Mucosa of rectum (tissue), 2 donors: ENCODE data around the gene CLINT1.
"Not testable (repeated sequence)": the region's sequence is repeated elsewhere in the genome, so short reads cannot be mapped to it uniquely, and the experiment has no call there.

Source experiments
- H3K27ac ChIP-seq, 2 donors: one replicate each; pipeline ENCODE4 v1.7.0; 2013; ENCODE audit warnings: inconsistent platforms in 2 of 2, low read depth in 2 of 2, low read length in 2 of 2
- H3K27me3 ChIP-seq, 2 donors: one replicate each; pipeline ENCODE4 v1.7.0; 2013; ENCODE audit warnings: low read length in 2 of 2; ENCODE audit not compliant: control insufficient read depth in 2 of 2, insufficient read depth in 2 of 2
- H3K36me3 ChIP-seq, 2 donors: one replicate each; pipeline ENCODE4 v1.7.0; 2013; ENCODE audit warnings: low read length in 2 of 2; ENCODE audit not compliant: control insufficient read depth in 2 of 2, insufficient read depth in 2 of 2
- H3K4me1 ChIP-seq, 2 donors: one replicate each; pipeline ENCODE4 v1.7.0; 2013; ENCODE audit warnings: low read length in 2 of 2, mild to moderate bottlenecking in 1 of 2; ENCODE audit not compliant: control insufficient read depth in 2 of 2, insufficient read depth in 2 of 2
- H3K4me3 ChIP-seq, 2 donors: one replicate each; pipeline ENCODE4 v1.7.0; 2013; ENCODE audit warnings: low read length in 2 of 2
- H3K9ac ChIP-seq, 2 donors: one replicate each; pipeline ENCODE4 v1.7.0; 2013; ENCODE audit warnings: low read length in 2 of 2, low read depth in 1 of 2, mild to moderate bottlenecking in 1 of 2
- H3K9me3 ChIP-seq, 2 donors: one replicate each; pipeline ENCODE4 v1.7.0; 2013; ENCODE audit warnings: low read length in 2 of 2; ENCODE audit not compliant: control insufficient read depth in 2 of 2
- donor health status: healthy.
- donor health status: Normal muscosa, but diverticular disease.

Gene CLINT1

GRCh38 chr5:157886796-157887380 lies 27.9 kb upstream of the CLINT1 start:
- H3K9ac ChIP-seq: no peak overlapping the region
- H3K4me3 ChIP-seq: no peak overlapping the region
- H3K9me3 ChIP-seq: no peaks in the 10 kb centered on the region
- H3K27me3 ChIP-seq: no peaks in the 10 kb centered on the region
- no peak overlapping the region for H3K27ac ChIP-seq
- no peaks in the 10 kb centered on the region for H3K36me3 ChIP-seq
- H3K4me1 ChIP-seq: no peaks in the 10 kb centered on the region

- H3K4me1 ChIP-seq, H3K27me3 ChIP-seq, H3K9ac ChIP-seq, H3K27ac ChIP-seq, H3K9me3 ChIP-seq, H3K4me3 ChIP-seq, H3K36me3 ChIP-seq: not testable (repeated sequence)
Measured at GRCh38 chr5:157885051-157885450, 26.1 kb upstream of the CLINT1 start.

- not testable (repeated sequence) for H3K9me3 ChIP-seq, H3K27me3 ChIP-seq, H3K4me1 ChIP-seq
Measured at GRCh38 chr5:157881498-157881897, 22.6 kb upstream of the CLINT1 start.

GRCh38 chr5:157877821-157878220 lies 18.9 kb upstream of the CLINT1 start:
- Histone ChIP-seq H3K4me3 (no peak overlapping the region), H3K9ac (no peak overlapping the region), H3K27me3 (no peaks in the 10 kb centered on the region), H3K36me3 (no peaks in the 10 kb centered on the region), H3K4me1 (no peaks in the 10 kb centered on the region), H3K27ac (no peak overlapping the region), H3K9me3 (no peaks in the 10 kb centered on the region)

More at GRCh38 chr5:157881498-157881897, 22.6 kb upstream of the CLINT1 start:
- not testable (repeated sequence) for H3K27ac ChIP-seq, H3K4me3 ChIP-seq, H3K9ac ChIP-seq, H3K36me3 ChIP-seq

GRCh38 chr5:157874861-157875260 lies 15.9 kb upstream of the CLINT1 start:
- H3K9ac ChIP-seq: no peak overlapping the region

GRCh38 chr5:157870837-157871834 lies 12.2 kb upstream of the CLINT1 start:
- H3K27ac ChIP-seq: no peak overlapping the region
- no peak overlapping the region for H3K4me3 ChIP-seq
- no peaks in the 10 kb centered on the region for H3K27me3 ChIP-seq
- H3K9ac ChIP-seq: no peak overlapping the region
- no peaks in the 10 kb centered on the region for H3K4me1 ChIP-seq
- no peaks in the 10 kb centered on the region for H3K36me3 ChIP-seq
- H3K9me3 ChIP-seq: no peaks in the 10 kb centered on the region

More at GRCh38 chr5:157874861-157875260, 15.9 kb upstream of the CLINT1 start:
- Histone ChIP-seq H3K4me3 (no peak overlapping the region), H3K36me3 (no peaks in the 10 kb centered on the region), H3K27me3 (no peaks in the 10 kb centered on the region), H3K9me3 (no peaks in the 10 kb centered on the region), H3K4me1 (no peaks in the 10 kb centered on the region), H3K27ac (no peak overlapping the region)

GRCh38 chr5:157867751-157868387 lies 8.9 kb upstream of the CLINT1 start:
- H3K27ac ChIP-seq: no peak overlapping the region
- no peaks in the 10 kb centered on the region for H3K9me3 ChIP-seq
- H3K27me3 ChIP-seq: no peaks in the 10 kb centered on the region
- no peaks in the 10 kb centered on the region for H3K36me3 ChIP-seq
- no peak overlapping the region for H3K4me3 ChIP-seq
- H3K9ac ChIP-seq: no peak overlapping the region
- H3K4me1 ChIP-seq: no peaks in the 10 kb centered on the region

GRCh38 chr5:157866536-157866935 lies 7.6 kb upstream of the CLINT1 start:
- H3K9ac ChIP-seq: no peak overlapping the region
- no peaks in the 10 kb centered on the region for H3K4me1 ChIP-seq
- H3K9me3 ChIP-seq: no peaks in the 10 kb centered on the region
- no peaks in the 10 kb centered on the region for H3K27me3 ChIP-seq
- H3K4me3 ChIP-seq: no peak overlapping the region
- H3K27ac ChIP-seq: no peak overlapping the region
- H3K36me3 ChIP-seq: no peaks in the 10 kb centered on the region

GRCh38 chr5:157865781-157866180 lies 6.8 kb upstream of the CLINT1 start:
- no peaks in the 10 kb centered on the region for H3K36me3 ChIP-seq
- no peaks in the 10 kb centered on the region for H3K9me3 ChIP-seq
- no peak overlapping the region for H3K27ac ChIP-seq
- no peaks in the 10 kb centered on the region for H3K27me3 ChIP-seq
- no peak overlapping the region for H3K4me3 ChIP-seq
- peaks cover 0 to 3% of the 10 kb centered on the region in 2 donors for H3K4me1 ChIP-seq
- H3K9ac ChIP-seq: no peak overlapping the region

GRCh38 chr5:157864067-157864466 lies 5.1 kb upstream of the CLINT1 start:
- no peaks in the 10 kb centered on the region for H3K36me3 ChIP-seq
- H3K4me3 ChIP-seq: no peak overlapping the region
- peaks cover 0 to 3% of the 10 kb centered on the region in 2 donors for H3K4me1 ChIP-seq
- no peak overlapping the region for H3K9ac ChIP-seq
- H3K27ac ChIP-seq: no peak overlapping the region
- no peaks in the 10 kb centered on the region for H3K27me3 ChIP-seq
- H3K9me3 ChIP-seq: no peaks in the 10 kb centered on the region
